Measurements from ENCODE around the gene ST3GAL5. TPM values are rescaled to one million over a fixed set of nuclear protein-coding genes. Genes with fewer than 3 reads are reported as not detected.

The ST3GAL5 gene
- total and polyA plus RNA-seq, 2 donors (not counting 1 experiment from before 2014, with no cell fraction given): 42.6 to 94.3 TPM

- H3K9ac ChIP-seq (ENCODE audit: low read length): peak overlapping the region; percentile 42
- TF ChIP-seq EZH2 (IDR thresholded peaks at IDR 0.05; ENCODE audit: borderline replicate concordance, insufficient read depth, low read depth, low read length, poor library complexity, severe bottlenecking): no peak
- TF ChIP-seq, protein P1, sequence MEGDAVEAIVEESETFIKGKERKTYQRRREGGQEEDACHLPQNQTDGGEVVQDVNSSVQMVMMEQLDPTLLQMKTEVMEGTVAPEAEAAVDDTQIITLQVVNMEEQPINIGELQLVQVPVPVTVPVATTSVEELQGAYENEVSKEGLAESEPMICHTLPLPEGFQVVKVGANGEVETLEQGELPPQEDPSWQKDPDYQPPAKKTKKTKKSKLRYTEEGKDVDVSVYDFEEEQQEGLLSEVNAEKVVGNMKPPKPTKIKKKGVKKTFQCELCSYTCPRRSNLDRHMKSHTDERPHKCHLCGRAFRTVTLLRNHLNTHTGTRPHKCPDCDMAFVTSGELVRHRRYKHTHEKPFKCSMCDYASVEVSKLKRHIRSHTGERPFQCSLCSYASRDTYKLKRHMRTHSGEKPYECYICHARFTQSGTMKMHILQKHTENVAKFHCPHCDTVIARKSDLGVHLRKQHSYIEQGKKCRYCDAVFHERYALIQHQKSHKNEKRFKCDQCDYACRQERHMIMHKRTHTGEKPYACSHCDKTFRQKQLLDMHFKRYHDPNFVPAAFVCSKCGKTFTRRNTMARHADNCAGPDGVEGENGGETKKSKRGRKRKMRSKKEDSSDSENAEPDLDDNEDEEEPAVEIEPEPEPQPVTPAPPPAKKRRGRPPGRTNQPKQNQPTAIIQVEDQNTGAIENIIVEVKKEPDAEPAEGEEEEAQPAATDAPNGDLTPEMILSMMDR (IDR thresholded peaks at IDR 0.05): peak; percentile 88
- CTCF ChIA-PET: interaction anchor here (0.6 to 24.3 kb wide), 68 partner anchors 8 to 468 kb away, joined by 3 to 528 read pairs (median 4); partner anchors contain the start of genes POLR1A, PTCD3 and ST3GAL5
These were observed 61.6 kb downstream of the ST3GAL5 start for GRCh38 chr2:85826990-85827878.

More at GRCh38 chr2:85826990-85827878, 61.6 kb downstream of the ST3GAL5 start:
- Mint-ChIP-seq H3K4me3 (peak overlapping the region; percentile 59), H3K27ac (peak overlapping the region; percentile 54), H3K27me3 (peaks cover 4% of the 10 kb centered on the region), H3K9me3 (ENCODE audit: insufficient read depth) (no peaks in the 10 kb centered on the region), H3K4me1 (peaks cover 25% of the 10 kb centered on the region)
- POLR2A ChIA-PET: interaction anchor here (0.5 to 2.1 kb wide), 9 partner anchors 21 to 278 kb away, joined by 3 to 15 read pairs (median 4); partner anchors contain the start of genes POLR1A, PTCD3 and ST3GAL5
- no peaks in the 10 kb centered on the region for H3K36me3 ChIP-seq (replicated peaks in 1 of 2; ENCODE audit: control extremely low read depth in 1 of 2, control insufficient read depth in 1 of 2, extremely low read depth in 1 of 2, insufficient read depth in 2 of 2, low read length in 1 of 2)
- H3K79me2 ChIP-seq (ENCODE audit: control insufficient read depth, insufficient read depth, low read length): no peaks in the 10 kb centered on the region
- WGBS (ENCODE audit: insufficient coverage): 37% methylated on average over 20 of the region's 20 CpGs
- peak overlapping the region; percentile 76 for H2AFZ ChIP-seq (ENCODE audit: insufficient read depth, low read depth, low read length, poor library complexity, severe bottlenecking)
- DNase-seq (peak; percentile 88), ATAC-seq (ENCODE audit: low read depth) (peak; percentile 99)
- H3K4me2 ChIP-seq (replicated peaks; ENCODE audit: low read depth, low read length, poor library complexity, severe bottlenecking): peak overlapping the region; percentile 64
- no peaks in the 10 kb centered on the region for H3K27me3 ChIP-seq (replicated peaks in 1 of 4; ENCODE audit: control extremely low read depth in 1 of 4, control insufficient read depth in 3 of 4, insufficient read depth in 4 of 4, low read length in 3 of 4)
- H4K20me1 ChIP-seq (ENCODE audit: control insufficient read depth, insufficient read depth, low read length, poor library complexity, severe bottlenecking): no peaks in the 10 kb centered on the region
- H3K27ac ChIP-seq (ENCODE audit: low read length in 2 of 2): no peak overlapping the region
- H3K4me3 ChIP-seq (ENCODE audit: control extremely low read depth in 1 of 5, extremely low read depth in 1 of 5, insufficient read depth in 1 of 5, low read depth in 2 of 5, low read length in 4 of 5): peak overlapping the region in 2 of 5 experiments; percentile 16 to 18
- intact Hi-C loops (cut with micrococcal nuclease): loop anchor here (1.0 kb wide), 6 partner anchors 26 to 279 kb away; partner anchors contain the start of gene PTCD3
- H3K9me3 ChIP-seq (ENCODE audit: control extremely low read depth in 1 of 3, control insufficient read depth in 2 of 3, insufficient read depth in 1 of 3, low read length in 2 of 3): no peaks in the 10 kb centered on the region
- peaks cover 5 to 15% of the 10 kb centered on the region in 2 donors for H3K4me1 ChIP-seq (ENCODE audit: control insufficient read depth in 2 of 2, insufficient read depth in 2 of 2, low read length in 2 of 2)

Data from B cell (primary cell).